Measurements from ENCODE around the gene OXSR1.

GRCh38 chr3:38276081-38276916, 111.0 kb downstream of the OXSR1 start:
- TF ChIP-seq POLR2A (IDR thresholded peaks at IDR 0.05) (no peak), CTCF (IDR thresholded peaks at IDR 0.05) (no peak), EP300 (IDR thresholded peaks at IDR 0.05) (no peak)

Measured in ovary (tissue), 3 donors.